ENCODE results near the gene IFT27. TPM values are rescaled to one million over a fixed set of nuclear protein-coding genes. Genes with fewer than 3 reads are reported as not detected.

Gene IFT27, protein sequence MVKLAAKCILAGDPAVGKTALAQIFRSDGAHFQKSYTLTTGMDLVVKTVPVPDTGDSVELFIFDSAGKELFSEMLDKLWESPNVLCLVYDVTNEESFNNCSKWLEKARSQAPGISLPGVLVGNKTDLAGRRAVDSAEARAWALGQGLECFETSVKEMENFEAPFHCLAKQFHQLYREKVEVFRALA
- total RNA-seq (2014; rRNA removed; shearing (Covaris generic)) = 18.9 and 21.9 TPM in 2 replicates

DNA sequence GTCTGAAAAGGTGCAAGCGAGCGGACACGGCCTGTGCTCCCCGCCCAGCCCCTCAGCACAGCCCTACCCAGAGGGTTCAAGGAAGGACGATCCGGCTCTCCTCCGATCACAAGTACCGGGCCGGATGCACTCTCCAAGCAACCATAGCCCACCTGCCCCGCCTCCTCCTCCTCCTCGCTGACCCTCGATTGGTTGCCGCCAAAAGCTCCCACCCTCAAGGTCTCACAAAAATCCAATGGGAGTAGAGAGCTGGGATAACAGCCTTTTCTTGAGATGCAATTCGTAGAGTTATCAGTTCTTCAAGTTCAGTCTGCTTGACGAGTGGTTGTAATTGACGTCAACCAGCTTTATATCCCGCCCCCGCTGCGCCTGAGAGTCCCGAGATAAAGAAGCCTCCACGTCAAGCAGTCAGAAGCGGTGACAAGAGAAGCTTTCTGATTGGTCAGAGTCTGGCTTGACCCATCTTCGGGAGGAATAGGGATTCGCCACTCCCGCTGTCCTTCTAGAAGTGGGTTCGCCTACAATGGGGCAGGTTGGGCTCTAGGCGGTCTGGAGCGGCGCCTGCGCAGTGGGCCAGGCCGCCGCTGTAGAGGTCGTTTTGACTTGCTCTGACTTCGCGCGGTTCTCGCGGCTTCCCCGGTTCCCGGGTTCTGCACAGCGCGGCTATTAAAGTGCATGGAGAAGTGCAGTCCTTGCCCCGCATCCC, at the start of gene IFT27:
TSS of gene IFT27 (minus strand) at position 156 of the 706 bp plus-strand sequence. CDS start 412 bp downstream, outside the sequence.
- peak; percentile 99 for DNase-seq (ENCODE audit: low read depth)

DNA sequence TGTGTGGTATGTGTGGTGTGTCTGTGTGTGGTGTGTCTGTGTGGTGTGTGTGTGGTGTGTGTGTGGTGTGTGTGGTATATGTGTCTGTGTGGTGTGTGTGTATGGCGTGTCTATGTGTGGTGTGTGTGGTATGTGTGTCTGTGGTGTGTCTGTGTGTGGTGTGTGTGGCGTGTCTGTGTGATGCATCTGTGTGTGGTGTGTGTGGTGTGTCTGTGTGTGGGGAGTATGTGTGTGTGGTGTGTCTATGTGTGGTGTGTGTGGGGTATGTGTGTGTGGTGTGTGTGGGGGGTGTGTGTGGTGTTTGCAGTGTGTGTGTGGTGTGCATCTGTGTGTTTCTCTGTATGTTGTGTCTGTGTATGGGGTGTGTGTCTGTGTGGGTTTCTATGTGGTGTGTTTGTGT, 48.7 kb upstream of the IFT27 start:
- no peak for DNase-seq (ENCODE audit: low read depth)

DNA sequence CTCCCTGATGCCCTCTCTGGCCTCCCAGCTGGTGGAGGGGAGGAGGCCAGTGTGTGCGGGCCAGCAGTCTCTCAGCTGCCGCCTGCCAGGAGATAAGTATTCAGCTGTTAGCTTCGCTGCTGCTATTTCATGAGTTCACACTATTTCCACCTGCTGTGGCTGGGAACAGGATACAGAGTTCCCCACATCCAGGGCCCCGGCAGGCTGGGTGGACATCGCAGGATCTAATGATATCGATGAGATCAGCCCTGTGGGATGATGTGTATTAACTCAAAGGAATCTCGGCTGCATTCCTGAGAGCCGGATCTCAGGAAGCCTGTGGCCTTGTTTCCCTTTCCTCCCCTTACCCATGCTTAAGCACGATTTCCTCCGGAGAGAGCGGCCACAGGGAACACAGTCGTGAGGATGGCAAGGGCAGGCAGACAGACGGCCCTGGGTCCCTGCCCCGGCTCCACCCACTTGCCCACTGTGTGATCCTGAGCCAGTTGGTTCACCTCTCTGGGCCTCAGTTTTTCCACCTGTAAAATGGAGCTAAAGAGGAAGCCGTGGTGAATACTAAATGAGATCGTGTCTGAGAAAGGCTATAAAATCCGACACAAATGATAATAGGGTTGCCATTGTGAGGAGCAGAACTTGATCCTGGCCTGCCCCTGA, 47.4 kb upstream of the IFT27 start:
- peak; percentile 57 for DNase-seq (ENCODE audit: low read depth)

- DNase-seq (ENCODE audit: low read depth) = no peak
Measured at GRCh38 chr22:36822581-36822980, 46.7 kb upstream of the IFT27 start.

DNA sequence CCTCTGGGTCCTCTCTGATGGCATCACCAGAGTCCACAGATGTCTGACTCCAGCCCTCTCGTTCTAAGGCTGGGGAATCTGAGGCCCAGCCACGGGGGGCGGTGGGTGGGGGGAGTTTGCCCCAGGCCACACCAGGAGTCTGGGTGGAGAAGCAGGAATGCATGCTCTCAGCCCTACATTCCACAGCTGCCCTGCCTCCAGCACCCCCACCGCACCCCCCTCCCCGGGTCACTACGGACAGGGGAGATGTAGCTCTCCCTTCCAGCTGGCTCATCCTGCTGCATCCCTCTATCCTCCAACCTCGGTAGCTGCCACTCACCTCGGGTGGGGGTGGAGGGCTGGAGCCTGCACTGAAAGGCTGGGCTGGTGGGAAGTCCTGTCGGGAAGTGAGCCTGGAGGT, 43.2 kb upstream of the IFT27 start:
- DNase-seq (ENCODE audit: low read depth) = no peak

GRCh38 chr22:36818010-36818642, 42.2 kb upstream of the IFT27 start:
- peak; percentile 55 for DNase-seq (ENCODE audit: low read depth)

- DNase-seq (ENCODE audit: low read depth) = no peak
Measured at GRCh38 chr22:36817525-36817848, 41.6 kb upstream of the IFT27 start.

- peak; percentile 51 for DNase-seq (ENCODE audit: low read depth)
Measured at GRCh38 chr22:36816636-36817524, 41.0 kb upstream of the IFT27 start, which contains the start of gene PVALB. Gene PVALB, minus strand, starts transcription at chr22:36817035. Its CDS starts 30 bp downstream, at chr22:36817005.

DNA sequence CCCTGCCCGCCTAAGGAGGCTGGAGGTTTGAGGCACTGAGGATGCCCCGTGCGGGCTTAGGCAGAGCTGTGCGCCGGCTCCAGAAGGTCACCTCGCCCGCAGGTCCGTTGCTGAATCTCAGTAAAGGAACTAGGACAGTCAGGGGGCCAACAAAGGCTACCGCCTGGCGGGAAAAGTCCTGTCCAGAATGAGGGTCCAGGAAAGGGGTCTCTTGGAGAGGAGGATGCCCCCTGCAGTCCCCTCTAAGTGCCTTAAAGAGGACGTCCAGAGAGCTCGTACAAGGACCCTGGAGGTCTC, 40.4 kb upstream of the IFT27 start:
- DNase-seq (ENCODE audit: low read depth) = no peak

DNA sequence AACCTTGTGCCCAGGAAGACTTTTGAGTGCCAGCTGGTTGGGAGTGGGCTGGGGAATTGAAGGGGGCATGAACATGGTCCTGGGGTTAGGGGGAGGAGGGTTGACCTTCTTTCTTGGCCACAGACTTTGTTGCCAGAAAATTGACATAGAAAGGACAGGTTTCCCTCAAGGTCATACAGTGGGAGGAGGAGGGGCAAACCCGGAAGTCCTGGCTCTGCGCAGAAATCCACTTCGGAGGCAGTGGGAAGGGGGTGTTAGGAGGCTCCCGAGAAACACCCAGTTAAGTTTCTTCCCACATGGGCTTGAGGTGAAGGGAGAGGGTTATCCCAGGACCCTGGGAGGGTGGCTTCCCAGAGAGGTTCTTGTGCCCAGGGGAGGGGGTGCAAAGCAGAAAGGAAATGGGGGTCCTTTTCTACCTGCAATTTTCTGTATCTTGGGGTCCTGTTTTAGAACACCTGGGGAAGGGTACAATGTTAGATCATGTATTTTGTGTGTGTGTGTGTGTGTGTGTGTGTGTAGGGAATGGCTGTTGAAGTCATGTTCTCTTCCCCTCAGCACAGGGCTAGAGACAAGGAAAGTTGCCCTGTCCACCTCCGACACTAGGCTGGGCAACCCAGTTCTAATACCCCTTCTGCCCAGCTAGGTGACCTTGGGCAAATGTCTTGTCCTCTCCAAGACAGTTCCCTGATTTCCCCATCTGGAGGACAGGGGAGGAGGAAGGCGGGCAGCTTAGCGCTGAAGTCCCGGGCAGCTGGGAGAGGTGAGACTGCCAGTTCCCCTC, 39.8 kb upstream of the IFT27 start:
- DNase-seq (ENCODE audit: low read depth) = no peak

- no peak for DNase-seq (ENCODE audit: low read depth)
Measured at GRCh38 chr22:36814801-36815200, 38.9 kb upstream of the IFT27 start.

- no peak for DNase-seq (ENCODE audit: low read depth)
Measured at GRCh38 chr22:36811094-36811800, 35.3 kb upstream of the IFT27 start.

GRCh38 chr22:36809351-36809750, 33.4 kb upstream of the IFT27 start:
- DNase-seq (ENCODE audit: low read depth) = no peak

GRCh38 chr22:36808721-36809344, 32.9 kb upstream of the IFT27 start:
- DNase-seq (ENCODE audit: low read depth) = no peak

GRCh38 chr22:36807627-36808026, 31.7 kb upstream of the IFT27 start:
- no peak for DNase-seq (ENCODE audit: low read depth)

DNA sequence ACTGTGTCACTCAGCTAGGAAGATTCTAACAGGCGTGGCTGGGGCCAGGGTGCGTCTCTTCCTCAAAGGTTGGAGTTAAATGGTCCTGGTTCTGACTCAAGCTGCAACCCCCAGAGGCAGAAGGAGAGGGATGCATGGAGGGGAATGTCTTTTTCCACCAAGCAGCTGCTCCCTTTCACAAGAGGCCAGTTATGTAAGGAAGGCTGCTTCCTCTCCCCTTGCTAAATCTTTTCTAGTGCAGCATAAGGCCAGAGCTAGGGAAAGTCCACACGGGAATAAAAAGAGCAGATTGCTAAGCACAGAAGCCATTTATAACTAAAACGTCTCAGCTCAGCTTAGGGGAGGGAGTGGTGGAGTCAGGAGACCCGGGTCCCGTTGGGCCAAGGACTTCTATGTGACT, 30.9 kb upstream of the IFT27 start:
- no peak for DNase-seq (ENCODE audit: low read depth)

GRCh38 chr22:36803358-36803757, 27.4 kb upstream of the IFT27 start:
- no peak for DNase-seq (ENCODE audit: low read depth)

GRCh38 chr22:36798674-36799066, 22.8 kb upstream of the IFT27 start:
- no peak for DNase-seq (ENCODE audit: low read depth)

- DNase-seq (ENCODE audit: low read depth) = no peak
Measured at GRCh38 chr22:36797911-36798673, 22.2 kb upstream of the IFT27 start.

Measured in Daoy (cell line).